HG03064 (cell line): Measurements from ENCODE around the gene CDCA3.
A peak's percentile ranks its signal among the peaks of the same experiment; 100 is the strongest.
"Not testable (repeated sequence)": the region's sequence is repeated elsewhere in the genome, so short reads cannot be mapped to it uniquely, and the experiment has no call there.

Source experiments
- ATAC-seq: cut with Tn5 transposase; IDR thresholded peaks from one replicate; pipeline ENCODE4 v1.9.1; 2021; ENCODE audit warnings: low read depth; ENCODE audit not compliant: unreplicated experiment

CDCA3 gene

GRCh38 chr12:6873094-6874014 is 22.3 kb upstream of the CDCA3 start, which contains the start of gene SPSB2:
SPSB2 (minus strand) TSS chr12:6873303; CDS start chr12:6872901, 402 bp downstream.
- peak; percentile 60 for ATAC-seq

GRCh38 chr12:6872073-6873048 is 21.3 kb upstream of the CDCA3 start:
- ATAC-seq = peak; percentile 30

- ATAC-seq = no peak
Measured at GRCh38 chr12:6871052-6871957, 20.2 kb upstream of the CDCA3 start.

GRCh38 chr12:6870304-6870703 is 19.2 kb upstream of the CDCA3 start:
- ATAC-seq = not testable (repeated sequence)

GRCh38 chr12:6869049-6870021 is 18.2 kb upstream of the CDCA3 start:
- no peak for ATAC-seq

GRCh38 chr12:6868211-6869048 is 17.3 kb upstream of the CDCA3 start:
- no peak for ATAC-seq

GRCh38 chr12:6867413-6868210 is 16.5 kb upstream of the CDCA3 start, which contains the start of gene TPI1:
TPI1 (plus strand) TSS chr12:6867531; CDS start chr12:6867567, 36 bp downstream.
- peak; percentile 46 for ATAC-seq

GRCh38 chr12:6866920-6867412 is 15.9 kb upstream of the CDCA3 start:
- peak; percentile 14 for ATAC-seq

GRCh38 chr12:6866163-6866919 is 15.3 kb upstream of the CDCA3 start:
- no peak for ATAC-seq

- ATAC-seq = not testable (repeated sequence)
Measured at GRCh38 chr12:6865307-6865706, 14.2 kb upstream of the CDCA3 start.

- ATAC-seq = no peak
Measured at GRCh38 chr12:6863586-6864321, 12.7 kb upstream of the CDCA3 start.

- ATAC-seq = no peak
Measured at GRCh38 chr12:6863033-6863432, 11.9 kb upstream of the CDCA3 start.

GRCh38 chr12:6861391-6861790 is 10.3 kb upstream of the CDCA3 start:
- no peak for ATAC-seq

- ATAC-seq = no peak
Measured at GRCh38 chr12:6860942-6861341, 9.9 kb upstream of the CDCA3 start.

GRCh38 chr12:6860116-6860515 is 9.0 kb upstream of the CDCA3 start:
- ATAC-seq = no peak
